Loucy (cell line): ENCODE results near the gene OR5H2.
A peak's percentile ranks its signal among the peaks of the same experiment; 100 is the strongest.

Experiments
- H2AFZ ChIP-seq: fragments of 200-600 bp; sonication (generic); 2 replicates; pipeline ENCODE4 v1.6.0; 2016; ENCODE audit warnings: antibody characterized with exemption, mild to moderate bottlenecking, low read length, moderate library complexity
- H3F3A ChIP-seq: fragments of 200-600 bp; 2 replicates; pipeline ENCODE4 v1.6.0; 2016; ENCODE audit warnings: antibody characterized with exemption, low read depth, mild to moderate bottlenecking
- H3K27me3 ChIP-seq: fragments of 200-600 bp; sonication (generic); 2 replicates; pipeline ENCODE4 v1.6.1; 2014; ENCODE audit warnings: low read length, mild to moderate bottlenecking; ENCODE audit not compliant: insufficient read depth, poor library complexity, severe bottlenecking
- H3K36me3 ChIP-seq: fragments of 200-600 bp; sonication (generic); 2 replicates; pipeline ENCODE4 v1.6.1; 2016; ENCODE audit warnings: low read length; ENCODE audit not compliant: insufficient read depth
- H3K4me1 ChIP-seq: fragments of 200-600 bp; sonication (generic); 2 replicates; pipeline ENCODE4 v1.5.1; 2014; ENCODE audit warnings: low read length, mild to moderate bottlenecking; ENCODE audit not compliant: insufficient read depth, poor library complexity, severe bottlenecking
- H3K4me2 ChIP-seq: fragments of 200-600 bp; sonication (generic); 2 replicates; pipeline ENCODE4 v1.6.0; 2014; ENCODE audit warnings: antibody characterized with exemption, low read length, low read depth, mild to moderate bottlenecking; ENCODE audit not compliant: poor library complexity, severe bottlenecking
- H3K4me3 ChIP-seq: fragments of 200-600 bp; sonication (generic); 2 replicates; pipeline ENCODE4 v1.5.1; 2014; ENCODE audit warnings: low read length, mild to moderate bottlenecking, mixed read lengths; ENCODE audit not compliant: poor library complexity, severe bottlenecking
- H3K79me2 ChIP-seq: fragments of 200-600 bp; sonication (generic); 2 replicates; pipeline ENCODE4 v1.6.1; 2014; ENCODE audit warnings: low read length; ENCODE audit not compliant: insufficient read depth
- H3K9ac ChIP-seq: fragments of 200-600 bp; sonication (generic); 2 replicates; pipeline ENCODE4 v1.6.0; 2014; ENCODE audit warnings: mild to moderate bottlenecking, low read depth, low read length, moderate library complexity; ENCODE audit not compliant: poor library complexity, severe bottlenecking
- H3K9me2 ChIP-seq: fragments of 200-600 bp; sonication (generic); replicated peaks from 2 replicates; pipeline ENCODE4 v1.6.1; 2016; ENCODE audit warnings: low read depth, low read length, mixed read lengths
- H3K9me3 ChIP-seq: fragments of 200-600 bp; sonication (generic); 2 replicates; pipeline ENCODE4 v1.6.1; 2014; ENCODE audit warnings: mild to moderate bottlenecking, antibody characterized with exemption, low read length, low read depth; ENCODE audit not compliant: insufficient read depth
- H4K20me1 ChIP-seq: fragments of 200-600 bp; sonication (generic); 2 replicates; pipeline ENCODE4 v1.6.0; 2014; ENCODE audit warnings: antibody characterized with exemption, low read length, mild to moderate bottlenecking; ENCODE audit not compliant: insufficient read depth, poor library complexity, severe bottlenecking
- EZH2phosphoT487 ChIP-seq: fragments of 200-600 bp; IDR thresholded peaks from 2 replicates; pipeline ENCODE4 v1.6.1; 2018; ENCODE audit warnings: antibody characterized with exemption, mild to moderate bottlenecking, moderate library complexity, borderline replicate concordance
- TF ChIP-seq, protein P1 (sequence below): fragments of 200-600 bp; sonication (generic); conservative IDR thresholded peaks from 2 replicates; pipeline ENCODE4 v1.5.1; 2014; ENCODE audit warnings: mild to moderate bottlenecking, antibody characterized with exemption, low read length

The OR5H2 gene

DNA sequence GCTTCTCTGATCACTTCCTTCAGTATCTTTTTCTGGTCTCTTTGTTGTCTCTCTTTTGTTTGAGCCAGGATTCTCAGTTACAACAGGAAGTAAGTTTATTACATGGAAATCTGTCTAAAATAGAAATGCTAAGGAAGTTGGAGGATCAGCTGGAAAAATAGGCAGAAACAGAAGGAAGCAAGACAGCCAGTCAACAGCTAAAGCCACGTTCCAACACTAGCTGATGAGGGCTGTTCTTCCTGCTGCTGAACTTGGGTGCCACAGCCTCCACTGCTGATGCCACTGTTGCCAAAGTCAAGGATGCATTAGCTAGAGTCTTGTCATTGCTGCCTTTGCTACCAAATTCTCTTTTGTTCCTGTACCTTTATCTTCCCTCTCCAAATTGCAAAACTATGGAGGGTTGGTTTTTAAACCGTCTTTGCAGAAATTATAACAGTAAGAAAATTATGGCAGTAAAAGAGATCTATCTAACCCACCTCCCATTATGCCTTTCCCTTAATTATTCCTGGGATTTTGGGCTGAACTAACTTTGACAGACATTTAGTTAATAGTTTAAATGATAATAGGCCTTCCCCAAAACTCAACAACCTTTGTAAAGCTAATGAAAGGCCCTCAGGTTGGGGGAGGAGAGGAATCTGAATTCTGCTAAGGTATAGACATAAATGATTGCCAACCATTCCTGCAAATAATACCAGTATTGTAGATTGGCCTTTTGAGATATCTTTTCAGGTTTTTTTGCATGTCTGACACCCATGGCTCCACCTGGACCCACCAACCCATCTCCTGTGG lies 44.0 kb downstream of the OR5H2 start:
- no peaks in the 10 kb centered on the region for H3K9me2 ChIP-seq
- no peak overlapping the region for H3K4me2 ChIP-seq
- H3K36me3 ChIP-seq = no peaks in the 10 kb centered on the region
- TF ChIP-seq, protein P1, sequence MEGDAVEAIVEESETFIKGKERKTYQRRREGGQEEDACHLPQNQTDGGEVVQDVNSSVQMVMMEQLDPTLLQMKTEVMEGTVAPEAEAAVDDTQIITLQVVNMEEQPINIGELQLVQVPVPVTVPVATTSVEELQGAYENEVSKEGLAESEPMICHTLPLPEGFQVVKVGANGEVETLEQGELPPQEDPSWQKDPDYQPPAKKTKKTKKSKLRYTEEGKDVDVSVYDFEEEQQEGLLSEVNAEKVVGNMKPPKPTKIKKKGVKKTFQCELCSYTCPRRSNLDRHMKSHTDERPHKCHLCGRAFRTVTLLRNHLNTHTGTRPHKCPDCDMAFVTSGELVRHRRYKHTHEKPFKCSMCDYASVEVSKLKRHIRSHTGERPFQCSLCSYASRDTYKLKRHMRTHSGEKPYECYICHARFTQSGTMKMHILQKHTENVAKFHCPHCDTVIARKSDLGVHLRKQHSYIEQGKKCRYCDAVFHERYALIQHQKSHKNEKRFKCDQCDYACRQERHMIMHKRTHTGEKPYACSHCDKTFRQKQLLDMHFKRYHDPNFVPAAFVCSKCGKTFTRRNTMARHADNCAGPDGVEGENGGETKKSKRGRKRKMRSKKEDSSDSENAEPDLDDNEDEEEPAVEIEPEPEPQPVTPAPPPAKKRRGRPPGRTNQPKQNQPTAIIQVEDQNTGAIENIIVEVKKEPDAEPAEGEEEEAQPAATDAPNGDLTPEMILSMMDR = no peak
- TF ChIP-seq EZH2phosphoT487 = no peak
- H3K9me3 ChIP-seq = no peaks in the 10 kb centered on the region
- no peaks in the 10 kb centered on the region for H4K20me1 ChIP-seq
- H3K79me2 ChIP-seq = no peaks in the 10 kb centered on the region
- no peaks in the 10 kb centered on the region for H3K27me3 ChIP-seq
- H3K4me3 ChIP-seq = no peak overlapping the region
- H3K9ac ChIP-seq = no peak overlapping the region
- no peaks in the 10 kb centered on the region for H3K4me1 ChIP-seq
- no peak overlapping the region for H2AFZ ChIP-seq
- no peaks in the 10 kb centered on the region for H3F3A ChIP-seq

DNA sequence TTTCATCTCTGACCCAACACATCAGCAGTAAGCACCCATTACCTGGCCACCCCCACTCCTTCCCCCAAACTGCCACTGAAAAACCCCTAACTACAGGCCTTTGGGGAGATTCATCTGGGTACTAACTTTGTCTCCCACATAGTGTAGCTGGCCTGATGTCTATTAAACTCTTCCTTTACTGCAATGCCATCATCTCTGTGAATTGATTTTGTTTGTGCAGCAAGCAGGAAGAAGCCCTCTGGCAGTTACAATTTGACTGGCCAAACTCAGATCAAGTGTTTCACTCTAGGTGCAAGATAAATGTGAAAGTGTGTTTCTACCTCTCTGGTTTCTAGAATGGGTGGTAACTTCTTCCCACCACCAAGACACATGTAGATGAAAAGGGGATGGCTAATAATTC lies 44.6 kb downstream of the OR5H2 start:
- Histone ChIP-seq H3K4me1 (no peaks in the 10 kb centered on the region), H3K4me3 (no peak overlapping the region), H3K4me2 (no peak overlapping the region), H3K79me2 (no peaks in the 10 kb centered on the region), H4K20me1 (no peaks in the 10 kb centered on the region), H3K9ac (no peak overlapping the region), H3K36me3 (no peaks in the 10 kb centered on the region), H3K9me3 (no peaks in the 10 kb centered on the region), H2AFZ (no peak overlapping the region), H3K9me2 (no peaks in the 10 kb centered on the region), H3K27me3 (no peaks in the 10 kb centered on the region), H3F3A (no peaks in the 10 kb centered on the region)
- TF ChIP-seq EZH2phosphoT487 = no peak
- TF ChIP-seq, protein P1 = no peak

DNA sequence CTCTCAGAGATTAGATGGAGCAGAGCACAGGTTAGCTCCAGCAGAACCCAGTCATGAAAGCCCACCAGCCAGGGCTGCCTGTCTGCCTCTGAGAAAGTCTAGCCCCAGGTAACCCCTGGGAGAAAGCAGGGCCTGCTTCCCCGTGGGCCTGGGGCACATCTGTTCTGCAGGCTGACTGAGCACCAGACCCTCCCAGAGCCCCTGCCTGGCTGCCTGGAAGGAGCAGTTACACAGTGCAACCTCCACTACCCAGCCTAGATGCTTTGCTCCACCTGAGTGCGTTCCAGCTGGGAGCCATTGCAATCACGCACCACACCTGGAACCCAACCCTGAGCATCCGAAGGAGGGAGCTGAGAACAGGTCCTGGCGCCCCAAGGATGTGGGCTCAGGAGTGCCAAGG lies 46.6 kb downstream of the OR5H2 start:
- Histone ChIP-seq H3F3A (no peaks in the 10 kb centered on the region), H4K20me1 (no peaks in the 10 kb centered on the region), H3K9me2 (no peaks in the 10 kb centered on the region), H2AFZ (peak overlapping the region; percentile 84), H3K79me2 (no peaks in the 10 kb centered on the region), H3K27me3 (no peaks in the 10 kb centered on the region), H3K36me3 (no peaks in the 10 kb centered on the region), H3K4me3 (no peak overlapping the region), H3K4me2 (no peak overlapping the region), H3K9me3 (no peaks in the 10 kb centered on the region), H3K4me1 (no peaks in the 10 kb centered on the region), H3K9ac (no peak overlapping the region)
- TF ChIP-seq, protein P1 = no peak
- TF ChIP-seq EZH2phosphoT487 = no peak
